ENCODE results near the gene HSD17B13.

DNA sequence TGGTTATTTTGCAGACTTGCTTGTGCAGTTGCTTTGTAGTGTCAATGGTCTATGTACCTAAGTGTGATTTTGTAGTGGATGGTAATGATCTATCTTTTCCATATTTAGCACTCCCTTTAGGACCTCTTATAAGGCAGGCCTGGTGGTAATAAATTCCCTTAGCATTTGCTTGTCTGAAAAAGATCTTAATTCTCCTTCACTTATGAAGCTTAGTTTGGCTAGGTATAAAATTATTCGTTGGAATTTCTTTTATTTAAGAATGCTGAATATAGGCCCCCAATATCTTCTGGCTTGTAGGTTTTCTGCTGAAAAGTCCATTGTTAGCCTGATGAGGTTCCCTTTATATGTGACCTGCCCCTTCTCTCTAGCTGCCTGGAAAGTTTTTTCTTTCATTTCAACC lies 10.6 kb upstream of the HSD17B13 start:
- no peak for TF ChIP-seq POLR2A (IDR thresholded peaks at IDR 0.05; ENCODE audit: low read length)
- TF ChIP-seq GATA1 (IDR thresholded peaks at IDR 0.05; ENCODE audit: low read depth, low read length) = no peak

All from erythroblast (primary cell).